ENCODE results near the gene SYT3. TPM values are rescaled to one million over a fixed set of nuclear protein-coding genes. Genes with fewer than 3 reads are reported as not detected.

SYT3 gene
- total and polyA plus RNA-seq, 9 donors: 0.09 to 0.14 (median 0.12) TPM; not detected in 6

DNA sequence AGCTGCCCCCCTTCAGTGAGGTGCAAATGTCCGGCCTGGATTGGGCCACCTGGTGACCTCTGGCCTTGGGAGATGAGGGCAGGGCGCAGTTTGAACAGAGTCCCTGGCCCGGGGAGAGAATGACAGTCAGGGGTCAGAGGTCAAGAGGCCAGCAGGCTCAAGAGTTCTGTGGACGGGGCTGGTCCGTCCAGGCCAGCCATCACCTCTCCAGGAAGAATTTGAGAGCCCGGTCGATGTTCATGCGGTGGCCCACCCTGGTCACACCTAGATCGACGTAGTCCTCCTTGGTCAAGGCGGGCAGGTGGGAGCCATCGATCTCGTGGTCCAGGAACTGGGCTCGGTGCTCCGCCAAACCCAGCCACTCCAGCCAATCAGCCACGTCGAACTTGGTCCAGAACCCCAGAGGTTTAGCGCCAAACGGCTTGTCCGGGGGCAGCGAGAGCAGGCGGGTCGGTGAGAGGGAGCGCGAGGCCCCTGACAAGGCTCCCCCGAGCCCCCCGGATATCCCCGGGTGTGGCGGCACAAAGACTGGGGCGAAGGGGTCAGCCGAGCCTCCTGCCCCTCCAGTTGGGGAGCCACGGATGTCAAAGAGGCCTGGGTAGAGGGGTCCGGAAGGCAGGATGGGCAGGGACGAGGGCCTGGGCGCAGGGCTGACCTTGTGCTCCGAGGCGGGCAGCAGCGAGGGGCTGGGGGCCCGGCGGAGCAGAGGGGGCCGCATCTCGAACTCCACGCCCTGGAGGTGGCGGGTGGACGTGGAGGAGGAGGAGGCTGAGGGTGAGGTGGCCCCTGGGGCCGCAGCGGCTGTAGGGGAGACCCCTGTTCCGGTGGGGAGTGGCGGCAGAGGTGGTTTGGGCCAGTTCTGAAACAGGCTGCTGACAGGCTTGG lies 22.3 kb upstream of the SYT3 start:
- no peak overlapping the region for H3K4me3 ChIP-seq (ENCODE audit: low read length)
- 57% methylated on average over 48 of the region's 49 CpGs for WGBS (ENCODE audit: insufficient coverage)
- no peak overlapping the region for H3K27ac ChIP-seq (ENCODE audit: low read length)
- peaks cover 78% of the 10 kb centered on the region for H3K27me3 ChIP-seq (ENCODE audit: control insufficient read depth, insufficient read depth, low read length)
- no peak for DNase-seq
- peaks cover 4% of the 10 kb centered on the region for H3K4me1 ChIP-seq (ENCODE audit: control insufficient read depth, insufficient read depth, low read length)
- H3K36me3 ChIP-seq (ENCODE audit: control insufficient read depth, insufficient read depth, low read length): no peaks in the 10 kb centered on the region
- no peaks in the 10 kb centered on the region for H3K9me3 ChIP-seq (replicated peaks; ENCODE audit: control insufficient read depth, low read depth, low read length)

DNA sequence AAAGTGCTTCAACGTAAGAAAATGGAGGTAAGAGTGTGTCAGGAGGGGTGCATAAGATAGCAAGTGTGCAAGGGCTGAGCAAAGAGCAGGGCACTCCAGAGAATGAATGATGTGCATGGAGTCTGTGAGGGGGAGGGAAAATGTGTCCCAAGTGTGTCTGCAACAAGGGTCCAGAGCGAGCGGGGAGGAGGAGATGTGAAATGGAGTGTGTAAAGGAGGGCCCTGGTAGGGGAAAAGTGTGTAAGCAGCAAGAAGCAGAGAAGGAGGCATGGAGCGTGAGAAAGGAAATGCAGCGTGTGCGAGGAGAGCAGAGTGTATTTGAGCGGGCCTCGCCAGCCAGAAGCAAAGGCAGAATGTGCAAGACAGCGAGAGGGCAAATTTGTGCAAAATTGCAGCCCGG lies 21.3 kb upstream of the SYT3 start:
- WGBS (ENCODE audit: insufficient coverage): 71% methylated on average over 10 of the region's 10 CpGs
- no peak for DNase-seq
- Histone ChIP-seq H3K27ac (ENCODE audit: low read length) (no peak overlapping the region), H3K27me3 (ENCODE audit: control insufficient read depth, insufficient read depth, low read length) (peaks cover 72% of the 10 kb centered on the region), H3K4me1 (ENCODE audit: control insufficient read depth, insufficient read depth, low read length) (peaks cover 4% of the 10 kb centered on the region), H3K9me3 (replicated peaks; ENCODE audit: control insufficient read depth, low read depth, low read length) (no peaks in the 10 kb centered on the region), H3K36me3 (ENCODE audit: control insufficient read depth, insufficient read depth, low read length) (no peaks in the 10 kb centered on the region), H3K4me3 (ENCODE audit: low read length) (no peak overlapping the region)

DNA sequence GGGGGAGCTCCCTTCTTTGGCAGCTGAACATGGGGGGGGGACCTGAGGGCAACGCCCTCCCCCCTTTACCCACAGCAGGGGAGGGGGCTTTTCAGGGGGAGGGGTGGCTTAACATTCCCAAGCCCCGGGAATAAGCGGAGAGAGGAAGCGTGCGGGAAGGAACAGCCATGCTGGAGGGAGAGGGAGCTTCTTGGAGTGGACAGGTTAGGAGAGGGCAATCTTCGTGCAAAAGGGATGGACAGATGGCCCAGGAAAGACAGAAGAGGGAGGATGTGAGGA lies 20.3 kb upstream of the SYT3 start:
- DNase-seq: no peak
- peaks cover 67% of the 10 kb centered on the region for H3K27me3 ChIP-seq (ENCODE audit: control insufficient read depth, insufficient read depth, low read length)
- H3K4me3 ChIP-seq (ENCODE audit: low read length): no peak overlapping the region
- H3K4me1 ChIP-seq (ENCODE audit: control insufficient read depth, insufficient read depth, low read length): peaks cover 4% of the 10 kb centered on the region
- H3K9me3 ChIP-seq (replicated peaks; ENCODE audit: control insufficient read depth, low read depth, low read length): no peaks in the 10 kb centered on the region
- no peak overlapping the region for H3K27ac ChIP-seq (ENCODE audit: low read length)
- WGBS (ENCODE audit: insufficient coverage): 9% methylated on average over 5 of the region's 6 CpGs
- no peaks in the 10 kb centered on the region for H3K36me3 ChIP-seq (ENCODE audit: control insufficient read depth, insufficient read depth, low read length)

DNA sequence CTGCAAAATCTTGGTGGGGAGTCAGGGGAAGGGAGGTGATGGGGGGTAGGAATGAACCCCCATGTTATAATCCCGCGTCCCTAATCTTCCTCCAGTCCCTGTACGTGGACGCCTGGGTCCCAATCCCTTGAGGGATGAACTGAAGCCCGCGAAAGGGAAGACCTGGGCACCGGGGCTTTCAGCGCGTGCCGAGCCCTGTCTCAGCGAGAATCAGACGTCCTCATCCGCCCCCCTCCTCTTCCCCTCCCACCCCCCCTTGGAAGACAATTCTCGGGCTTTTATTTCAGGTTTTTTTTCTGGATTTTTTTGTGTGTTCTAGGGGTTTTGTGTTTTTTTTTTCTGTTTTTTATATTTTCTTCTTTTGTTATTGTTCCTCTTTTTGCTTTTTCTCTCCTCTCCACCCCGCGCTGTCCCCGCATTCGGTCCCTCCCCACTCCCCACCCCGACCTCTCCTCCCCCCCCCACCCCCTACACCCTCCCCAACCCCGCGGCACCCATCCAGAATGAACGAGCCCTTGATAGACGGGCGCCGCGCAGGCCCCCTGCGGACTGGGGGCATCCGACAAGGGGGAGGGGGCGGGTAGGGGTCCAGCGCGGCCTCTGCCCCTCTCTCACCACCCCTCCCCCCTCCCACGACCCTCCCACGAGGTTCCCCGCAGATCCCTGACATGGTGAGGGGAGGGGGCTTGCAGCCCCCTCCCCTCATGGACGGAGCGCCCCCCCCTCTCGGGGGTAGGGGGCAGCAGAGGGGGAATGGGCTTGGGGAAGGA lies 19.8 kb upstream of the SYT3 start:
- Histone ChIP-seq H3K9me3 (replicated peaks; ENCODE audit: control insufficient read depth, low read depth, low read length) (no peaks in the 10 kb centered on the region), H3K4me1 (ENCODE audit: control insufficient read depth, insufficient read depth, low read length) (peaks cover 4% of the 10 kb centered on the region), H3K27ac (ENCODE audit: low read length) (no peak overlapping the region), H3K36me3 (ENCODE audit: control insufficient read depth, insufficient read depth, low read length) (no peaks in the 10 kb centered on the region), H3K27me3 (ENCODE audit: control insufficient read depth, insufficient read depth, low read length) (peaks cover 61% of the 10 kb centered on the region), H3K4me3 (ENCODE audit: low read length) (no peak overlapping the region)
- no peak for DNase-seq
- WGBS (ENCODE audit: insufficient coverage): no CpG with 5 or more reads among the region's 37 CpGs

DNA sequence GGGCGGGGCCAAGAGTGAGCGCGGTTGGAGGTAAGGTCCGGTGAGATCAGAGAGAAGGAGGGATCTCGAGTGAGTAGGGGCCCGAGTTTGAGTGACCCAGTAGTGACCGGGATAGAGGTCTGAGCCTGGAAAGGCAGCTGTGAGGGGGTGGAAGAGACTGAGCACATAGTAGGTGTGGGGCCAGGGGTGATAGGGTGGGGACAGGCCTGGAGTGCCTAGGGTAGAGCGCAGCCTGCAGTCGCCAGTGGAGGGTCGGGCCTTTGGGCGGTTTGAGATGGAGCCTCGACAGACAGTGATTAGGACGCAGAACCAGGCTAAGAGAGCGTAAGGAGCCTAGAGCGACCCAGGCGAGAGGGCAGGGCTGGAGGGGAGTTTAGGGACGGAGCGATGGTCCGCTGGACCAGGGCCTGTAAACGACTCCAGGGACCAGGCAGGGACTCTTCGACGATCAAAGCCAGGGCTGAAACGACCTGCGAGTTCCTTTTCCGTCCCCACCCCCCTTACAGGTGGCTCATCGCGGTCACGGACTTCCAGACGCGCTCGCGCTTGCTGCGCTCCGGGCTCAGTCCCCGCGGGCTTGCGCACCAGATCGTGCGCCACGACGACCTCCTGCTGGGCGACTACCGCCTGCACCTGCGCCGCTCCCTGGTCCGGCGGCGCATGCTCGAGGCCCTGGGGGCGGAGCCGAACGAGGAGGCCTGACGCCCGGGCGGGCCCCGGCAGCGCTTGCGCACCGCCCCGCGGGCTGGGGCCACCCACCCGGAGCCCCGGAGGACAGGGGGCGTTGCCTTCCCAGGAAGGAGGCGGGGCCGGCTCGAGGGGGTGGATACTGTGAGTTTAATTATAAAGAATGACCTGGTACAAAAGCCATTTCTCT lies 19.0 kb upstream of the SYT3 start:
- Histone ChIP-seq H3K4me1 (ENCODE audit: control insufficient read depth, insufficient read depth, low read length) (peaks cover 4% of the 10 kb centered on the region), H3K27ac (ENCODE audit: low read length) (peak overlapping the region; percentile 82), H3K27me3 (ENCODE audit: control insufficient read depth, insufficient read depth, low read length) (peaks cover 57% of the 10 kb centered on the region), H3K4me3 (ENCODE audit: low read length) (peak overlapping the region; percentile 35), H3K9me3 (replicated peaks; ENCODE audit: control insufficient read depth, low read depth, low read length) (no peaks in the 10 kb centered on the region), H3K36me3 (ENCODE audit: control insufficient read depth, insufficient read depth, low read length) (no peaks in the 10 kb centered on the region)
- DNase-seq: peak; percentile 74
- under 1% methylated on average over 58 of the region's 67 CpGs for WGBS (ENCODE audit: insufficient coverage)

DNA sequence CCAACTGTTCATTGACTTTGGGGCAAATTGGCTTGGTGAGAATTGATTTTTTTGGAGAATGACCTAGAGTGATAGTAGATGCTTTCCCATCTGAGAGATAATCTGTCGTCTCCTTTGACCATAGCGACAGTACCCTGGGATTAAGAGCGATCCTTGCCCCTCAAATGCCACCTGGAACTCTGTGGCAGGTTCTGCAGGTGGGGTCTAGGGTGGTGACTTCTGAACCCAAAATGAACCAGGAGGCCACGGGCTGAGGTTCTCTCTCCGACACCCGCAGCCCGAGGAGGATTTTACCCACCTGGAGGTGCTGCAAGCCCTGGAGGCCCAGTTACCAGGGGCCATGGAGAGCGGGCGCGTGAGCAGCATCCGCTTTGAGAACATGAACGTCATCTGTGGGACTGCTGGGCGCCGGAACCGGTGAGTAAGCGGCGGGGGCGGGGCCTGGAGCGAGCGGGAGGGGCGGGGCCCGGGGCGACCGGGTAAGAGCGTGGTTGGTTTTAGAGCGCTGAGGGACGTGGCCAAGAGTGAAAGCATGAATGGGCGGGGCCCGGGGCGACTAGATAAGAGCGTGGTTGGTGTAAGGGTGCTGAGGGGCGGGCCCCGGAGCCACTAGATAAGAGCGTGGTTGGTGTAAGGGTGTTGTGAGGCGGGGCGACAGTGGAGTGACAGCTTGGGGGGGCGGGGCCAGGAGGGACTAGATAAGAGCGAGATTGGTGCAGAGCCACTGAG lies 18.2 kb upstream of the SYT3 start:
- H3K4me3 ChIP-seq (ENCODE audit: low read length): peak overlapping the region; percentile 32
- WGBS (ENCODE audit: insufficient coverage): 1% methylated on average over 35 of the region's 38 CpGs
- peak overlapping the region; percentile 56 for H3K27ac ChIP-seq (ENCODE audit: low read length)

DNA sequence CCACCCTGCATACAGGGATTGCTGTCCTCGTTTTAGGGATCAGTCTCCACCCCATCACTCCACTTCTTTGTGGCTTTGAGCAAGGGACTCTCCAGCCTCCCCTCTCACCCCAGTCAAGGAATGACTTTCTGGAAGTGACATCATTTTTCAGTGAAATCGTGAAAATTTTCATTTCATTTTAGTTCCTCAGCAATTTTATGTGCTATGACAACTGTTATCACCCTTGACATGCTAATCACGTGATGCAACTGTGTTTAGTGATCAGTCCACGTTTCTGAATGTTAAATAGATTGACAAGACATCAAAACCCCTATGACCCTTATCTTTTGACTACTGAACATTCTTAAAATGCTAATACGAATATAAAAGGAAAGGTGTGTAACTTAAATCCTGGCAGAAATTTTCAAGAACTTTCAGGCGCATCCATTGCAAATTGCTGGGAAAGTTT lies 17.6 kb upstream of the SYT3 start:
- no peak for DNase-seq
- H3K9me3 ChIP-seq (replicated peaks; ENCODE audit: control insufficient read depth, low read depth, low read length): no peaks in the 10 kb centered on the region
- H3K4me1 ChIP-seq (ENCODE audit: control insufficient read depth, insufficient read depth, low read length): peaks cover 4% of the 10 kb centered on the region
- H3K4me3 ChIP-seq (ENCODE audit: low read length): no peak overlapping the region
- 53% methylated on average over 2 of the region's 6 CpGs for WGBS (ENCODE audit: insufficient coverage)
- no peaks in the 10 kb centered on the region for H3K36me3 ChIP-seq (ENCODE audit: control insufficient read depth, insufficient read depth, low read length)
- H3K27me3 ChIP-seq (ENCODE audit: control insufficient read depth, insufficient read depth, low read length): peaks cover 50% of the 10 kb centered on the region
- H3K27ac ChIP-seq (ENCODE audit: low read length): no peak overlapping the region

More for the DNA sequence above, 18.2 kb upstream of the SYT3 start:
- Histone ChIP-seq H3K36me3 (ENCODE audit: control insufficient read depth, insufficient read depth, low read length) (no peaks in the 10 kb centered on the region), H3K9me3 (replicated peaks; ENCODE audit: control insufficient read depth, low read depth, low read length) (no peaks in the 10 kb centered on the region), H3K4me1 (ENCODE audit: control insufficient read depth, insufficient read depth, low read length) (peaks cover 4% of the 10 kb centered on the region), H3K27me3 (ENCODE audit: control insufficient read depth, insufficient read depth, low read length) (peaks cover 50% of the 10 kb centered on the region)
- peak; percentile 92 for DNase-seq

DNA sequence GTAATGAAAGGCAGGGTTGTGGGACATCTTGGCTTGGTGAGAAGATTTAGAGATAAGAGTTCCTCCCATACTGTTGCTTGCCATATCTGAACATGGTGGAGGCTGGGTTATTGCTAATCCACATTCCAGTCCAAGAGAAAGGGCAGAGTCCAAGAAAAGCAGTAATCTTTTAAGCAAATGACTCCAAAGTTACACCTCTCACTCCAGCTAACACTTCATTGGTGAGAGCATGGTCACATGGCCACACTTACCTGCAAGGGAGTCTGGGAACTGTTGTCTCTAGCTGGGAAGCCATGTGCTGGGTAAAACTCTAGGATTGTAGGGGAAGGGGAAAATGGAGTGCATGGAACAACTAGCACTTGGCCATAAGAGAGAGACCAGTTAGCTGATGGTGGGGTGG lies 15.2 kb upstream of the SYT3 start:
- Histone ChIP-seq H3K27me3 (ENCODE audit: control insufficient read depth, insufficient read depth, low read length) (peaks cover 29% of the 10 kb centered on the region), H3K9me3 (replicated peaks; ENCODE audit: control insufficient read depth, low read depth, low read length) (no peaks in the 10 kb centered on the region), H3K4me3 (ENCODE audit: low read length) (no peak overlapping the region), H3K4me1 (ENCODE audit: control insufficient read depth, insufficient read depth, low read length) (peaks cover 4% of the 10 kb centered on the region), H3K36me3 (ENCODE audit: control insufficient read depth, insufficient read depth, low read length) (no peaks in the 10 kb centered on the region), H3K27ac (ENCODE audit: low read length) (no peak overlapping the region)
- no peak for DNase-seq

DNA sequence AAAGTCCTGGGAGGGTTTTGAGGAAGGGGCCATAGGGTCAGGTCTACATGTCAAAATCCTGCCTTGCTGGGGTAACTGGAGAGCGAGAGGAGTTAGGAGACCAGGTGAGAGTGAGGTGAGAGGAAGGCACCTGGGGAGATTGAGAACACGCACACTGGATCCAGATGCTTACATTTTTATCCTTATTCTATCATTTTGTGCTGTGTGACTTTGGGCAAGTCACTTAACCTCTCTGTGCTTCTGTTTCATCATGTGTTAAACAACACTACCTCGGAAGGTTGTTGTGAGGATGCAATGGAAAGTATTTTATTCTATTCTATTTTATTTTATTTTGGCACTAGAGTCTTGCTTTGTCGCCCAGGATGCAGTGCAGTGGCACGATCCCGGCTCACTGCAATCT lies 13.0 kb upstream of the SYT3 start:
- no peak for DNase-seq
- H3K27me3 ChIP-seq (ENCODE audit: control insufficient read depth, insufficient read depth, low read length): peaks cover 20% of the 10 kb centered on the region
- H3K4me1 ChIP-seq (ENCODE audit: control insufficient read depth, insufficient read depth, low read length): no peaks in the 10 kb centered on the region
- no peaks in the 10 kb centered on the region for H3K9me3 ChIP-seq (replicated peaks; ENCODE audit: control insufficient read depth, low read depth, low read length)
- H3K4me3 ChIP-seq (ENCODE audit: low read length): no peak overlapping the region
- H3K27ac ChIP-seq (ENCODE audit: low read length): no peak overlapping the region
- 100% methylated on average over 1 of the region's 6 CpGs for WGBS (ENCODE audit: insufficient coverage)
- H3K36me3 ChIP-seq (ENCODE audit: control insufficient read depth, insufficient read depth, low read length): no peaks in the 10 kb centered on the region
